GM19023 (cell line): Measurements from ENCODE around the gene GMNN.
"Not testable (repeated sequence)": the region's sequence is repeated elsewhere in the genome, so short reads cannot be mapped to it uniquely, and the experiment has no call there.

ENCODE experiments used
- ATAC-seq: cut with Tn5 transposase; IDR thresholded peaks from one replicate; pipeline ENCODE4 v1.9.1; 2021; ENCODE audit warnings: mild to moderate bottlenecking, moderate library complexity; ENCODE audit not compliant: unreplicated experiment

The GMNN gene

DNA sequence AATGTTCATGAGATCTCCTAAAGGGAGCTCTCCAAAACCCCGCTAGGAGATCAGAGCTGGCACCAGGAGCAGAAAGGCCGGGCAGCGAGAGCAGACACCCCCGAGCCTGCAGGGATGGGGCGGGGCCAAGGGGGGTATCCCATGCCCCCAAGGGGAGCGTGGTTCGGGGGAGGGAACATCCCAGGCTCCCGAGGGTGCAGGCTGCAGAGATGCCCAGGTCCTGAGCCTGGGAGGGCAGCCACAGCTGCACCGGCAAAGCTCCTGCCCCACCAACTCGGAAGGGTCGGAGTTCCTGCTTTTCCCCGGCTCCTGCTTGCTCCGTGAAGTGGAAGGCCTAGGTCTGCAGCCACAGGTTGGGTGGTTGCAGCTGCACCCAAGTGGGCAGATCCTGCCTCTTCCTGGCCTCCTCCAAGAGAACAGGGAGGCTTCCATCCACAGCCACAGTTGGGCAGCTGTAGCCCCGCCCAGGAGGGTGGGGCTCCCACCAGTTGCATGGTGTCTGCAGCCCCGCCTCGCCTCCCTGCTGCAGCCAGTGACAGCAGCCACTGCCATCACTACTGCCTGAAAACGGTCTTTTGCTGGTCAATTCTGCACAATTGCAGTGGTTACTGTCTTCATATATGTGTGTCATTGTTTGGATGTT lies 13.4 kb upstream of the GMNN start:
- no peak for ATAC-seq

DNA sequence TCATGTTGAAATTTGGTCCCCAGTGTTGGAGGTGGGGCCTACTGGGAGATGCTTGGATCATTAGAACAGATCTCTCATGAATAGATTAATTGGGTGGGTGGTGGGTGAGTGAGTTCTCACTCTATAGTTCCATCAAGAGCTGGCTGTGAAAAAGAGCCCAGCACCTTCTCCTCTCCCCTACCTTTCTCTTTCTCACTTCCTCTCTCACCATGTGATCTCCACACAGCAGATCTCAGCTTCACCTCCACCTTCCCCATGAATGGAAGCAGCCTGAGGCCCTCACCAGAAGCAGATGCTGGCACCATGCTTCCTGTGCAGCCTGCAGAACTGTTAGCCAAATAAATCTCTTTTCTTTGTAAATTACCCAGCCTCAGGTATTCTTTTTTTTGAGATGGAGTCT lies 12.9 kb upstream of the GMNN start:
- ATAC-seq = no peak

DNA sequence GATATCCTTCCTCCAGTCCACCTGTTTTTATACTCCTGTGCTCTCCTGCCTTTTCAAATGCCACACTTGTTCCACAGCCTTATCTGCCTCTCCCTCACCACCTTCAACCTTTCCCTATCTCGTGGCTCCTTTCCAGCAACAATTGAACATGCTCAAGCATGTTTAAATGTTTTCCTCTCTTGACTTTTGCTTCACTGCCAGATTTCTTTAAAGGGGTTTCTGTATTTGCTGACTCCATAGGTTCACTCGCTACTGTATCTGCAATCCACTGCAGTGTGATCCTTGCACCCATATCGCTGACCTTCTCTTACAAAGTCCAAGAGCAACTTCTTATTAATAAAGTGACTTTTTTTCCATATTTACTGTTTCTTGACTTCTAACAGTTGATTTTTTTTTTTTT lies 11.2 kb upstream of the GMNN start:
- no peak for ATAC-seq

DNA sequence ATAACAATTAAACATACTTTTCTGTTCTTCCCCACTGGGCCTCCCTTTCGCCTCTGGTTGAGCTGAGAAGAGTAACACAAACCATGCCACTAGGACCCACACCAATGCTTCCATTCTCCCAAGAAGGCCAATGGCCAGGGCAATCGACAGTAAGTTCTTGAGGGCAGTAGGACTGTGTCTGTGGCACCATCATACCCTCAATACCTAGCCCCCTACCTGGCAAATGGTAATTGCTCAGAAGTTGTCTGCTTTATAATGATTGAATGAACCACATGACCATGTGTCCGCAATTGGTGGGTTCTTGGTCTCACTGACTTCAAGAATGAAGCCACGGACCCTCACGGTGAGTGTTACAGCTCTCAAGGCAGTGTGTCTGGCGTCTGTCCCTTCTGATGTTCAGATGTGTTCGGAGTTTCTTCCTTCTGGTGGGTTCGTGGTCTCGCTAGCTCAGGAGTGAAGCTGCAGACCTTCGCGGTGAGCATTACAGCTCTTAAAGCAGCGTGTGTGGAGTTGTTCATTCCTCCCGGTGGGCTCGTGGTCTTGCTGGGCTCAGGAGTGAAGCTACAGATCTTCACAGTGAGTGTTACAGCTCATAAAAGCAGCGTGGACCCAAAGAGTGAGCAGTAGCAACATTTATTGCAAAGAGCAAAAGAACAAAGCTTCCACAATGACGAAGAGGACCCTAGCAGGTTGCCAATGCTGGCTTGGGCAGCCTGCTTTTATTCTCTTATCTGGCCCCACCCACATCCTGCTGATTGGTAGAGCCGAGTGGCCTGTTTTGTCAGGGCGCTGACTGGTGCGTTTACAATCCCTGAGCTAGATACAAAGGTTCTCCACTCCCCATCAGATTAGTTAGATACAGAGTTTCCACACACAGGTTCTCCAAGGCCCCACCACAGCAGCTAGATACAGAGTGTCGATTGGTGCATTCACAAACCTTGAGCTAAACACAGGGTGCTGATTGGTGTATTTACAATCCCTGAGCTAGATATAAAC lies 9.6 kb upstream of the GMNN start:
- ATAC-seq = not testable (repeated sequence)

DNA sequence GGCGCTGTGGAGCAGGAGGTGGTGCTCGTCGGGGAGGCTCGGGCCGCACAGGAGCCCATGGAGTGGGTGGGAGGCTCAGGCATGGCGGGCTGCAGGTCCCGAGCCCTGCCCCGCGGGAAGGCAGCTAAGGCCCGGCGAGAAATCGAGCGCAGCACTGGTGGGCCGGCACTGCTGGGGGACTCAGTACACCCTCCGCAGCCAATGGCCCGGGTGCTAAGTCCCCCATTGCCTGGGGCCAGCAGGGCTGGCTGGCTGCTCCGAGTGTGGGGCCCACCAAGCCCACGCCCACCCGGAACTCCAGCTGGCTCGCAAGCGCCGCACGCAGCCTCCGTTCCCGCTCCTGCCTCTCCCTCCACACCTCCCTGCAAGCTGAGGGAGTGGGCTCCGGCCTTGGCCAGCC lies 8.8 kb upstream of the GMNN start:
- ATAC-seq = not testable (repeated sequence)

DNA sequence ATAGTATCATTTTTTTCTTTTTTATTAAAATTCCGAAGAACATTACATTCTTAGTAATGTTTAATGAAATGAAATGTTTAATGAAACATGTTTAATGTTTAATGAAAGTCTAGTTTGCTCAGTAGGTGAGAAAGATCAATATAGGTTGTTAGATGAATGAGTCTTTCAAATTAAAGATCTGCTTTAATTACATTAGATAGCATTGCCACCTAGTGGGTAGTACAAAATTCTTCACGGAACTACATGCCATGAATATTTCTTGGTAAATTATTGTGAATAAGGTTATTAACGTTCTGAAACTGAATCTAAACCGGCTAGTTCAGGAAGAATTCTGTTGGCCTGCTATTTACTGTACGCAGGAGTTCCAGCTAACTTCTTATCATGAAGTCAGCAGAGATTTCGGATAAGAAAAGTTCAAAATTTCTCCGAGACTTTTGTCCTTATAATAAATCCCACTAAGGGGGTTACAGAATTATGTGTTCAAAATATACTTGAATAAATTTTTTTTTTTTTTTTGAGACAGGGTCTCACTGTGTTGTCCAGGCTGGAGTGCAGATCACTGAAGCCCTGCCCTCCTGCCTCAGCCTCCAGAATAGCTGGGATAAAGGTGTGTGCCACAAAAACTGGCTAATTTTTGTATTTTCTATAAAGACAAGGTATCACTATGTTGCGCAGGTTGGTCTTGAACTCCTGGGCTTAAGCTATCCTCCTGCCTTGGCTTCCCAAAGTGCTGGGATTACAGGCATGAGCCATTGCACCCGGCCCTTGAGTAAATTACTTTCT lies 7.9 kb upstream of the GMNN start:
- ATAC-seq = no peak

DNA sequence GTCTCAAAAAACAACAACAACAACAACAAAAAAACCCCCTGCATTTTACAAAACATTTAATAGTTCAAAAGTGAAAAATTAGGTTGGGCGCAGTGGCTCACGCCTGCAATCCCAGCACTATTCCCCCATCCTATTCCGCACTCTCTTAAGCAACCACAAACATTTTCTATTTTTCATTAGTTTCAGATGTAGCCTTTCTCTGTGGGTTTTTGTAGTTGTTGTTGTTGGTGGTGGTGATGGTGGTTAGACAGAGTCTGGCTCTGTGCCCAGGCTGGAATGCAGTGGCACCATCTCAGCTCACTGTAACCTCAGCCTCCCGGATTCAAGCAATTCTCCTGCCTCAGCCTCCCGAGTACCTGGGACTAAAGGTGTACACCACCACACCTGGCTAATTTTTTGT lies 6.4 kb upstream of the GMNN start:
- ATAC-seq = no peak

DNA sequence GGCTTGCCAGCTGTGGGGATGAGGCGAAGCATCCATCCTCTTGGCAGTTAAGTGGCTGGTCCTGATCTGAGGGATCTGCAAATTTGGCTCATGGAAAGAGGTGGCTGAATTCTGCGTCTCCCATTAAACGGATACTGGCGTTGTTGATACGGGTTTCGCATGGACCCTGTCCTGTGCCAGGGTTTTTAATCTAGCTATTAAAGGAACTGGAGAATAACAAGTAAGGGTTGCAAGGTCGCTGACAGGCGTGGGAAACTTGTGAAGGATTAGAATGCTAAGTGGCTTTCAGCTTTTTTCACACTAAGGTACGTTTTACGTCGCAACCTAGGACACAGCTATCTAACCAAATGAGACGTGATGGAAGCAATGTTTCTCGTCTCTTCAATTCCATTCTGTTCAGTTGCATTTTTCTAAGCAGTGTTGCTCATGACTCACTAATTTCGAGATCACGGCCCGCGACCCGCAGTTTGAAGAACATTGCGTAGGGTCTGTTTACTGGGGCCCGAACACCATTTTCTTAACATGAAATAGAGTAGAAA lies 852 bp downstream of the GMNN start:
- ATAC-seq = peak; percentile 4

DNA sequence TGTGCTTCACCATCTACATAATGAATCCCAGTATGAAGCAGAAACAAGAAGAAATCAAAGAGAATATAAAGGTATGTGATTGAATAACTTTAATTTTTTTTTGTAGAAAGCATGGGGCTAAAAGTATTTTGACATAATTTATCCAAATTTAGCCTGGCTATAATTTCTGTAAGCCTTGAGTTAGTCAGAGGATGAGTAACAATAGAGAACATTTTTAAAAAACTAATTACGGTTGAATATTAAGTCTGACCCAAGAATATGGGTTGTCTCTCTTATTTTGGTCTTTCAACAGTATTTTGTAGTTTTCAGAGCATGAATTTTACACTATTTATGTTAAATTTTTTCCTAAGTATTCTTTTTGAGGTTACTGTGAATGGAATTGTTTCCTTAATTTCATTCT lies 2.5 kb downstream of the GMNN start:
- no peak for ATAC-seq

DNA sequence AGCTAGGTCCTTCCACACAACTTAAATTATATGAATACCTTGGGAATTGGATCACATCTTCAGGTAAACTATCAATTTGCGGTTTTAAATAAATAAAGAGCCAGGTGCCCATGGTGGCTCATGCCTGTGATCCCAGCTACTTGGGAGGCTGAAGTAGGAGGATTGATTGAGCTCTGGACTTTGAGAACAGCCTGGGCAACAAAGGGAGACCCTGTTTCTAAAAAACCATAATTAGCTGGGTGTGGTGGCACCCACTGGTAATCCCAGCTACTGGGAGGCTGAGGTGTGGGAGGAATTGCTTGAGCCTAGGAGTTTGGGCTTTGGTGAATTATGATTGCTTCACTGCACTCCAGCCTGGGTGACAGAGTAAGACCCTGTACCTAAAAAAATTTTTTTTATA lies 3.4 kb downstream of the GMNN start:
- ATAC-seq = no peak

DNA sequence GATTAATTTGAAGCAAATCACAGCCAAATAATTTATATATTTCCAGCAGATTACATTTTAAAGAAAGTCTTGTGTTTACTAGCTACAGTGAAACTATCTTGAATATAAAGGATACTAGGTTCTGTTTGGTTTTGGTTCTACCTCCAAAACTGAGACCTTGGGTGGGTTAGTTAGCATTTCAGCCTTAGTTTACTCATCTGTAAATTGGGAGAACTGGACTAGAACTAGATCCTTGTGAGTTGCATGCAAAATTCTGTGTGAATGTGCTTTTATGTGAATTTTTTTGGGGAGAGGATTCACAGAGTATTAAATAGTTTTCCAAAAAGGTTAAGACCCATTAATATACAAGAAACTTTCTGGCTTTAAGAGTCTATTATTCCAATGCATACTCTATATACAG lies 4.1 kb downstream of the GMNN start:
- no peak for ATAC-seq

DNA sequence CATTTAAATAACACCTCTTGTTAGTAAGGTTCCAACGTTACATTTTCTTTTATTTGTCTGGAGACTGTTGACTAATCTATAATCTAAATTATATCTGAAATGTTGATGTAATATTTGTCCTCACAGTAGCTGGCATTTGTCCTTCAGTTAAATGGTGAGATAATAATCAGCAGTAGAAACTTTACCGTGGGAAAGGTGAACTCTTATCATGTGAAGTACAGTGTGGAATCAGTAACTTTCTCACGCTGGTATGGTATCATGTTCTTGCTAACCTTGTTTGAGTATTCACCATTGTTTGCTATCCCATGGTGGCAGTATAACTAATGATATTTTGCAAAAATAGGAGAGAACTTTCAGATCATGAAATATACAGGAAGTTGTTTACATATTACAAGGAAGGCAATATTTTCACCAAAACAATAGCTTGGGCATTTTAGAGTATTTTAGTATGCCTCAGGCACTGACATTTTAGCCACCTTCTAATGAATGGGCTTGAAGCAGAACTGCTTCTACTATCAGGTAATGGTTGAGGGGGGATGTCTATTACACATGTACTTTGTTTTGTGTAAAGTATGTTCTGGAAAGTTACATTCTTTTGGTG lies 4.8 kb downstream of the GMNN start:
- no peak for ATAC-seq

DNA sequence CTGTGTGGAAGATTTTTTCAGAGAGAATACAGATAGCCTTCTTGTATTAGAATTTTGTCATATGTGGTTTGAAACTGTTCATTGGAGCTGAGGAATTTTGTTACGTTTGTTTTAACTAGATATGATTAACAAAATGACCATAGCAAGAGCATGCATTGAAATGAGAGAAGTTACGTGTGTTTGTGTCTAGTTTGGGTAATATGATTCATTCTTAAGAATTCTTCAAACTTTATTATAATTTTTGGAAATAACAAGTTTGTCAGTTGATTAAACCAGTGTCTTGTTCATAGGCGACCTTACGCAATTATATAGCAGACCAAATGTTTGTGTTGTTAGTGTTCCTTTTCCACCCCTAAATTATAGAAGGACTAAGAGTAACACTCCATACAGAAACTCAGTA lies 5.5 kb downstream of the GMNN start:
- ATAC-seq = no peak

DNA sequence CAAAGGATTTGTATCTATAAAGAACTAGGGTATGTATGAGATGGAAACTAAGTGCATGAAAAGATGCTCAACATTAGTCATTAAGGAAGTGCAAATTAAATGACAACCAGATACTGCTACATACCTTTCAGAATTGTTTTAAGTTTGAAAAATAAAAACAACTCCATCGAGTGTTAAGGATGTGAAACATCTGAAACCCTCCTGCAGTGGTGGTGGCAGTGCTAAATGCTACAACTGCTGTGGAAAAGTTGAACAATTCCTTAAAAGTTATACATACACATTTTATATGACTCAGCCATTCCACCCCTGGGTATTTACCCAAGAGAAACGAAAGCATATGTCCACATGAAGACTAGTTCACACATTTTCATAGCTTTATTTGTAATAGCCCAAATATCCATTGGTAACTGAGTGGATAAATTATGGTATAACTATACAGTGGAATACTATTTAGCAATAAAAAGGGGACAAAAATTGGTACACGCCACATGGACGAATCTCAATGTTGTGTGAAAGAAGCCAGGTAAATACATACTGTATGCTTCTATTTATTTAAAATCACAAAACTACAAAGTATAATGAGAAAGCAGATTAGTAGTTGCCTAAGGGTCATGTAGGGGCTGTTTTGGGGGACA lies 13.4 kb downstream of the GMNN start:
- no peak for ATAC-seq

DNA sequence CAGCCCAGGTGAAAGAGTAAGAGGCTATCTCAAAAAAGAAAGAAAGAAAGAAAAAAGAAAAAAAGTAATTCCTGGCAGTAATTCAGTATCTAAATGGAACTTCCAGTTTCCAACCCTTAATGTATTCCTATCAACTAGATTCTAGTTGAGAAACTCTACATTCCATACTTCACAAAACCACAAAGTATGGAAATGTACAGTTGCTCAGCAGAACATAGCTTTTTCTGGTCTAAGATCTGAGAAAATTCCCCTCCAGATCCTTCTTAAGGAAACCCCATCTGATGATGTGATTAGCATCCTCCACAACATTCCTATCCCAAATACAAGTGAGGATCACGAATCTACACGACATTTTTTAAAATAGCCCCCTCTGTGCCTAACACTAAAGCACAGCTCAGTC lies 20.4 kb downstream of the GMNN start:
- ATAC-seq = no peak

DNA sequence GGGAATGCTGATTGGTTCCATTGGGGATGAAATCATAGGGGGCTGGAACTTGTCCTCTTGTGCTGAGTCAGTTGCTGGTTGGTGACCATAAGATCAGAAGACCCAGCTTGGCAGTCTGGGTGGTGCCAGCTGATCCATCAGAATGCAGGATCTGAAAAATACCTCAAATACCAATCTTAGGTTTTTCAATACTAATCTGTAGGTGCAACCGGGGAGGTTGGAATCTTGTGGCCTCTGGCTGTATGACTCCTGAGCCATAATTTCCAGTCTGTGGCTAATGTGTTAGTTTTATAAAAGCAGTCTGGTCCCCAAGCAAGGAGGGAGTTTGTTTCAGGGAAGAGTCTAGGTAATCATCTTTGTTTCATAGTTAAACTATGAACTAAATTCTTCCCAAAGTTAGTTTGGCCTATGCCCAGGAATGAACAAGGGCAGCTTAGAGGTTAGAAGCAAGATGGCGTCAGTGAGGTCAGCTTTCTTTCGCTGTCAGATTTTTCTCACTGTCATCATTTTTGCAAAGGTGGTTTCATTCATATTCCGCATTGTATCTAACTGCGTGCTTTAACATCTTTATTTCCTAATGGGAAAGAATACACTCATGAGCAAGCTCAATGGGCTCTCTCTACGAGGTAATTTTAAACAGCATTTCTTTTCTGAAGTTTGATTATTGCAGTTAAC lies 22.0 kb downstream of the GMNN start:
- no peak for ATAC-seq

DNA sequence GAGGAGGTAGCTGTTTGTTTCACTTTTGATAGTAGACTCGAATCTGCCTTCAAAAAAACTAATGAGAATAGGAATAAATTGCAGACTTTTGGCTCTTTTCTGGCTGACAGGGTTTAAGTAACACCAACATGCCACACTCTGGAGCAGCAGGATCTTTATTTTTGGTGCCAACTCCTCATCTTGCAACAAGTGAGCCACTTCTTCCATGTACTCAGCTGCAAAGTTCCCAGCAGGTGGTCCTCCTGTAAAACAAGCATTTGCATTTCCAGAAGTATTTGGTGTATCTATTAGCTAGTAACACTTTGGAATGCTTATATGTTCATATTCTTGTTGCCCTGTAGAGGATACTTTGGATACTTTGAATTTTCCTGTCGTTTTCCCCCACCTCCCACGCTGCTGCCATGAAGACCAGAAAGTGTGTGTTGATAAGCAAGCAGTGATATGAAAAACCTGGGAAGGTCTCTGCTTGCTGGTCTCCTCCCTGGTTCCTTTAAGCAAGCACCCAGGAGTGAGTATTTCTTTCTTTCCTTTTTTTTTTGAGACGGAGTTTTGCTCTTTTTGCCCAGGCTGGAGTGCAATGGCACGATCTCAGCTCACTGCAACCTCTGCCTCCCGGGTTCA lies 23.0 kb downstream of the GMNN start:
- no peak for ATAC-seq

DNA sequence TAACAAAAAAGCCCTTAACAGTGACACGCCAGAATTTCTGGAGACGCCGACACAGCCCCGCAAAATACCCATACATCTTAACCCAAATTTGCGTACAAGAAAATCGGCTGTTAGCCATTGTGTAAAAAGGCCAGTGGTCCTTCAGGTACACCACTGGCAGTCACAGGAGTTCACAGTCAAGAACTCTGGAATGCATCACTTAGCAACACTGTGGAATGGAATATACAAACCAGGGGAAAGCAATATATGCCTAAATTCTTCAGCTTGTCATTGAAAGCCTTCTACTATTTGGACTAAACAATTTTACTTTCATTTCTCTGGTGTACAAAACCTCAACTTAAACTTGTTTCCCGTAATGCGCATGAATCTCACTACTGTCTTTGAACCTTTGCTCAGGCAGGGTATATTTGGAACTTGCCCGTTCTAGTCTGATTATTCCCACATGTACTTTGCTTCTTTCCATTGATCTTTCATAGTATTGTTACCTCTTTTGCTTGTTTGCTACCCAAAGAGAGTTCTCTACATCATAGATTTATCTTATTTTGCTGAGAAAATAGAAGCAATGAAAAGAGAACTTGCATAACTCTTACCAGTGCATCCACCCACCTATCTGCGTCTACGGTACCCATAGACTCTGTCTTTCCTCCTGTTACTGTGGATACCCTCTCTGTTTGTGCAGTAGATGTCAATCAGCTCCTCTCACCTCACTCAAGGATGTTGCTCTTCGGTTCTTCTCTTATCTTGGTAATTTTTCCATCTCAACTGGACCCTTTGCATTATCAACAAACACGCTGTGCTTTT lies 24.2 kb downstream of the GMNN start, which contains the start of gene ARMH2:
Gene ARMH2 (minus strand): TSS at position 178 of the 801 bp plus-strand sequence. CDS start 60 bp downstream, at position 118.
- ATAC-seq = no peak
